ENCODE measurements around the gene TMEM164.

The TMEM164 gene

GRCh38 chrX:110211340-110211739 is 208.4 kb downstream of the TMEM164 start:
- DNase-seq (ENCODE audit: low read depth): no peak

GRCh38 chrX:110212299-110212698 is 209.4 kb downstream of the TMEM164 start:
- DNase-seq (ENCODE audit: low read depth): no peak

GRCh38 chrX:110213183-110213582 is 210.3 kb downstream of the TMEM164 start:
- no peak for DNase-seq (ENCODE audit: low read depth)

- DNase-seq (ENCODE audit: low read depth): no peak
Measured at GRCh38 chrX:110214684-110215083, 211.8 kb downstream of the TMEM164 start.

- DNase-seq (ENCODE audit: low read depth): no peak
Measured at GRCh38 chrX:110215411-110215810, 212.5 kb downstream of the TMEM164 start.

GRCh38 chrX:110216027-110216426 is 213.1 kb downstream of the TMEM164 start:
- DNase-seq (ENCODE audit: low read depth): no peak

- DNase-seq (ENCODE audit: low read depth): no peak
Measured at GRCh38 chrX:110218591-110218990, 215.7 kb downstream of the TMEM164 start.

- DNase-seq (ENCODE audit: low read depth): no peak
Measured at GRCh38 chrX:110219920-110220319, 217.0 kb downstream of the TMEM164 start.

GRCh38 chrX:110222497-110223257 is 219.8 kb downstream of the TMEM164 start:
- DNase-seq (ENCODE audit: low read depth): no peak

- DNase-seq (ENCODE audit: low read depth): no peak
Measured at GRCh38 chrX:110224926-110225617, 222.2 kb downstream of the TMEM164 start.

- DNase-seq (ENCODE audit: low read depth): no peak
Measured at GRCh38 chrX:110226931-110227330, 224.0 kb downstream of the TMEM164 start.
